ENCODE results near the gene TNFAIP6.

TNFAIP6 gene

DNA sequence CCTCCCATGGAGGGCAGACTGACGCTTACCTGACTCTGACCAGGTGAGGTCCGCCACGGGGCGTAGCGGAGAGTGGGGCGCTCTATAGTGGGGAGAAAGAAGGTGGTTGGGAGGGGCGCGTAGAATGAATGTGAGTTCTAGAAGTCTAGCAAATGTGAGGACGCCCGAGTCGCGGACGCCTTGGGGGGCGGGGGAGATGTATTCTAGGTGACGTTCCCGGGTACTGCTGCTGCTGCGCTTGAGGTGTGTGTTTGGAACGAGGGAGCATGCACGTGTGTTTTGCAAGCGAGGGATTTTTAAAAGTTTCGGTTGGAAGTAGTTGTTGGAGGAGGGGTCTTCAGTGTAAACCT, 53.1 kb downstream of the TNFAIP6 start:
- no peak for TF ChIP-seq POLR2AphosphoS5 (IDR thresholded peaks at IDR 0.05; ENCODE audit: low read depth, low read length)
- TF ChIP-seq, protein P1, sequence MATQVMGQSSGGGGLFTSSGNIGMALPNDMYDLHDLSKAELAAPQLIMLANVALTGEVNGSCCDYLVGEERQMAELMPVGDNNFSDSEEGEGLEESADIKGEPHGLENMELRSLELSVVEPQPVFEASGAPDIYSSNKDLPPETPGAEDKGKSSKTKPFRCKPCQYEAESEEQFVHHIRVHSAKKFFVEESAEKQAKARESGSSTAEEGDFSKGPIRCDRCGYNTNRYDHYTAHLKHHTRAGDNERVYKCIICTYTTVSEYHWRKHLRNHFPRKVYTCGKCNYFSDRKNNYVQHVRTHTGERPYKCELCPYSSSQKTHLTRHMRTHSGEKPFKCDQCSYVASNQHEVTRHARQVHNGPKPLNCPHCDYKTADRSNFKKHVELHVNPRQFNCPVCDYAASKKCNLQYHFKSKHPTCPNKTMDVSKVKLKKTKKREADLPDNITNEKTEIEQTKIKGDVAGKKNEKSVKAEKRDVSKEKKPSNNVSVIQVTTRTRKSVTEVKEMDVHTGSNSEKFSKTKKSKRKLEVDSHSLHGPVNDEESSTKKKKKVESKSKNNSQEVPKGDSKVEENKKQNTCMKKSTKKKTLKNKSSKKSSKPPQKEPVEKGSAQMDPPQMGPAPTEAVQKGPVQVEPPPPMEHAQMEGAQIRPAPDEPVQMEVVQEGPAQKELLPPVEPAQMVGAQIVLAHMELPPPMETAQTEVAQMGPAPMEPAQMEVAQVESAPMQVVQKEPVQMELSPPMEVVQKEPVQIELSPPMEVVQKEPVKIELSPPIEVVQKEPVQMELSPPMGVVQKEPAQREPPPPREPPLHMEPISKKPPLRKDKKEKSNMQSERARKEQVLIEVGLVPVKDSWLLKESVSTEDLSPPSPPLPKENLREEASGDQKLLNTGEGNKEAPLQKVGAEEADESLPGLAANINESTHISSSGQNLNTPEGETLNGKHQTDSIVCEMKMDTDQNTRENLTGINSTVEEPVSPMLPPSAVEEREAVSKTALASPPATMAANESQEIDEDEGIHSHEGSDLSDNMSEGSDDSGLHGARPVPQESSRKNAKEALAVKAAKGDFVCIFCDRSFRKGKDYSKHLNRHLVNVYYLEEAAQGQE (IDR thresholded peaks at IDR 0.05; ENCODE audit: insufficient read depth in 1 of 2, low read depth in 2 of 2, low read length in 2 of 2), result no peak
- TF ChIP-seq TAF1 (IDR thresholded peaks at IDR 0.05; ENCODE audit: borderline replicate concordance, insufficient read depth, low read length), result 0 out of 2 replicates have a peak, but pooled peaks have one; percentile 26
- TF ChIP-seq SIN3A (IDR thresholded peaks at IDR 0.05; ENCODE audit: borderline replicate concordance, insufficient read depth, low read length), result 0 out of 2 replicates have a peak, but pooled peaks have one; percentile 23

DNA sequence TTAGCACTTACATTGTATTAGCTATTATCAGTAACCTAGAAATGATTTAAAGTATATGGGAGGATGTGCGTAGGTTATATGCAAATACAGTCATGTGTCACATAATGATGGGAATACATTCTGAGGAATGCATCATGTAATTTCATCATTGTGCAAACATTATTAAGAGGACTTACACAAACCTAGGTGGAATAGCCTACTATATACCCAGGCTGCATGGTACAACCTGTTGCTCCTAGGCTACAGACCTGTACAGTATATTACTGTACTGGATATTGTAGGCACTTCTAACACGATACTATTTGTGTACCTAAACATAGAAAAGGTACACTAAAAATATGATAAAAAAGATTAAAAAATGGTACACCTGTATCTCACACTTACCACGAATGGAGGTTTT, 60.3 kb downstream of the TNFAIP6 start:
- TF ChIP-seq, protein P1 (IDR thresholded peaks at IDR 0.05; ENCODE audit: insufficient read depth in 1 of 2, low read depth in 2 of 2, low read length in 2 of 2), result no peak
- no peak for TF ChIP-seq TAF1 (IDR thresholded peaks at IDR 0.05; ENCODE audit: borderline replicate concordance, insufficient read depth, low read length)
- TF ChIP-seq POLR2AphosphoS5 (IDR thresholded peaks at IDR 0.05; ENCODE audit: low read depth, low read length), result no peak
- no peak for TF ChIP-seq FOXP2 (optimal IDR thresholded peaks at IDR 0.05; ENCODE audit: borderline replicate concordance, extremely low read depth, extremely low read length, insufficient read depth)
- no peak for TF ChIP-seq SIN3A (IDR thresholded peaks at IDR 0.05; ENCODE audit: borderline replicate concordance, insufficient read depth, low read length)

DNA sequence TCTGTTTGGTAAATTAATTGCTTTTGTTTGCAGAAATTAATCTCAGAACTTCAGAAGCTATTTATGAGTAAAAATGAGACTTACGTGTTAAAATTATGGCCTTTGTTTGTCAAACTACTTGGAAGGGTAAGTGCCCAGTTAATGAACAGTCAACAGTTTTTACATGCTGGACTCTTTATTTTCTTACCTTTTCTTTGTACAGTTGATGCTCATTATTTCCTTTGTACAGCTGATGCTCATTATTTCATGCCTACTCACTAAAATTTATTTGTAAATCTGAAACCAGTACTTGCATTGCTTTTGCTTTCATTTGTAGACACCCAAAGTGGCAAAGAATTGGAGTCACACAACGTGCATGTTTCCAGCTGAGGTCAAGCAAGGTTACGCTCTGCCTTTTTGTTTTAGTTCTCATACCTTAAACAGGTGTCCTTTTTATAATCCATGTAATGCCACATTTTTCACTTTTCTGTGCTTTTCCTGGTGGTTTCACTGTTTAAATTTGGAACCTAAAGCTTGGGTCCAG, 65.6 kb downstream of the TNFAIP6 start:
- TF ChIP-seq, protein P1 (IDR thresholded peaks at IDR 0.05; ENCODE audit: insufficient read depth in 1 of 2, low read depth in 2 of 2, low read length in 2 of 2), result no peak
- no peak for TF ChIP-seq TAF1 (IDR thresholded peaks at IDR 0.05; ENCODE audit: borderline replicate concordance, insufficient read depth, low read length)
- TF ChIP-seq POLR2AphosphoS5 (IDR thresholded peaks at IDR 0.05; ENCODE audit: low read depth, low read length), result no peak
- no peak for TF ChIP-seq SIN3A (IDR thresholded peaks at IDR 0.05; ENCODE audit: borderline replicate concordance, insufficient read depth, low read length)
- no peak for TF ChIP-seq FOXP2 (optimal IDR thresholded peaks at IDR 0.05; ENCODE audit: borderline replicate concordance, extremely low read depth, extremely low read length, insufficient read depth)

DNA sequence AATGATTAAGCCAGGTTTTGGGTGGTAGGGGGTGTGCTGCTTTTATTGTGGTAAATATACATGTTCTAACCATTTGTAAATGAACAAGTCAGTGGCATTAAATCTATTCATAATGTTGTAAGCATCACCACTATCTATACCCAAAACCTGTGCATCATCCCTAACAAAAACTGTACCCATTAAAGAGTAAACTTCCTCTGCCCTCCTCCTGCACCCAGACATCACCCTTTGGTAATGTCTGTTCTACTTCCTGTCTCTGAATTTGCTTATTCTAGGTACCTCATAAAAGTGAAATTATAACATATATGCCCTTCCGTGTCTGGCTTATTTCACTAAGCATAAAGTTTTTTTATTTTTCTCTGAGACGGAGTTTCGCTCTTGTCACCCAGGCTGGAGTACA, 66.4 kb downstream of the TNFAIP6 start:
- TF ChIP-seq FOXP2 (optimal IDR thresholded peaks at IDR 0.05; ENCODE audit: borderline replicate concordance, extremely low read depth, extremely low read length, insufficient read depth) (no peak), POLR2AphosphoS5 (IDR thresholded peaks at IDR 0.05; ENCODE audit: low read depth, low read length) (no peak), TAF1 (IDR thresholded peaks at IDR 0.05; ENCODE audit: borderline replicate concordance, insufficient read depth, low read length) (no peak), SIN3A (IDR thresholded peaks at IDR 0.05; ENCODE audit: borderline replicate concordance, insufficient read depth, low read length) (no peak)
- TF ChIP-seq, protein P1 (IDR thresholded peaks at IDR 0.05; ENCODE audit: insufficient read depth in 1 of 2, low read depth in 2 of 2, low read length in 2 of 2), result no peak

All from PFSK-1 (cell line).